HUES6 (cell line): Measurements from ENCODE around the gene NMRK2.
A peak's percentile ranks its signal among the peaks of the same experiment; 100 is the strongest.
"Not testable (repeated sequence)": the region's sequence is repeated elsewhere in the genome, so short reads cannot be mapped to it uniquely, and the experiment has no call there.

Experiments
- H3K27ac ChIP-seq: 2 replicates; pipeline ENCODE4 v1.7.0; 2013; ENCODE audit warnings: low read depth, mild to moderate bottlenecking, low read length, inconsistent platforms
- H3K27me3 ChIP-seq: 2 replicates; pipeline ENCODE4 v1.6.1; 2013; ENCODE audit warnings: low read length; ENCODE audit not compliant: control insufficient read depth, insufficient read depth
- H3K36me3 ChIP-seq: 2 replicates; pipeline ENCODE4 v1.6.1; 2013; ENCODE audit warnings: low read length; ENCODE audit not compliant: control insufficient read depth, insufficient read depth
- H3K4me1 ChIP-seq: 2 replicates; pipeline ENCODE4 v1.6.1; 2013; ENCODE audit warnings: low read length; ENCODE audit not compliant: control insufficient read depth, insufficient read depth
- H3K4me3 ChIP-seq: 2 replicates; pipeline ENCODE4 v1.5.1; 2013; ENCODE audit warnings: low read depth, low read length
- H3K9ac ChIP-seq: one replicate; pipeline ENCODE4 v1.6.1; 2013; ENCODE audit warnings: mild to moderate bottlenecking, low read length
- H3K9me3 ChIP-seq: 2 replicates; pipeline ENCODE4 v1.6.1; 2013; ENCODE audit warnings: low read depth, low read length; ENCODE audit not compliant: control insufficient read depth, insufficient read depth

Gene NMRK2

GRCh38 chr19:3967983-3968382 lies 35.1 kb downstream of the NMRK2 start:
- Histone ChIP-seq H3K36me3 (peaks cover 59% of the 10 kb centered on the region), H3K27ac (peak overlapping the region; percentile 89), H3K4me1 (peaks cover 24% of the 10 kb centered on the region), H3K9ac (peak overlapping the region; percentile 79)
- not testable (repeated sequence) for H3K9me3 ChIP-seq, H3K4me3 ChIP-seq, H3K27me3 ChIP-seq

GRCh38 chr19:3968556-3969434 lies 35.9 kb downstream of the NMRK2 start:
- H3K9me3 ChIP-seq, result no peaks in the 10 kb centered on the region
- H3K4me3 ChIP-seq, result peak overlapping the region; percentile 73
- H3K27me3 ChIP-seq, result no peaks in the 10 kb centered on the region
- peak overlapping the region; percentile 86 for H3K9ac ChIP-seq
- H3K36me3 ChIP-seq, result peaks cover 50% of the 10 kb centered on the region
- peaks cover 24% of the 10 kb centered on the region for H3K4me1 ChIP-seq
- H3K27ac ChIP-seq, result peak overlapping the region; percentile 93

DNA sequence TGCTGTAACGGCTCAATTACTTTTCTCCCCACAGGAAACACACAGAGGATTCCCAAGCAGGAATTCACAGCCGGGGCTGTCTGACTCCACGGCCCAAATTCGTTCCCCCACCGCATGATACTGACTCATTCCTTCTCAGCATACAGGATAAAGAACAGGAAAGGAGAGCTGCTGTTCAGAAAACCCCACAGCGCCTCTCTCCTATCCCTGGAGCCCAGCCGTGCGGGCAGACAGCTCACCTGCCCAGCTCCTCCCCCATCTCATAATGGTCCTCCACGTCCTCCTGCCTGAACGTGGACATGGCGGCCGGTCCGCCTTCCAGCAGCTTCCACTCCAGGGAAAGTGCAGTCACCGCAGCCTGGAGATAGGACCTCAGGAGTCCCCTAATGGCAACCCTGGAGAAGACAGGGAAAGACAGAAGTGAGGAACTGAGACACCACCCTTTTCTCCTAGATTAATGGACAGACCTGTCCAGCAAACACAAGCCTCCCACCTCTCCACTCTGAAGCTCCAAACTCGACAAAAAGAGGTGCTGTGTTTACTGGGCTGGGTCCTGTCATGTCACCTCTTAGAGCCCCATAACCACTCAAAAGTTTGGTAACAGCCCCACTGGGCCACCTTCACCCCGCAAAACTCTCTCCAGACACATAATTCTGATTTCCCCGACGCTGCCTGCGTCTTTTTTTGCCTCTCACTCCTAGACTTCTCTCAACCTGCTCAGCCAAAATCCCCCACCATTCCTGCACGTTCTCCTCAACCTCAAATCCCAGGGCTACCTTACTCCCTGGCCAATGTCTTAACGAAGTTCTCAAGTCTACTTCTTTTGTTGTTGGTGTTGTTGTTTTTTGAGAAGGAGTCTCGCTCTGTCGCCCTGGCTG lies 36.8 kb downstream of the NMRK2 start:
- Histone ChIP-seq H3K36me3 (peaks cover 43% of the 10 kb centered on the region), H3K27me3 (no peaks in the 10 kb centered on the region), H3K27ac (peak overlapping the region; percentile 93), H3K9me3 (no peaks in the 10 kb centered on the region), H3K4me3 (peak overlapping the region; percentile 73), H3K9ac (peak overlapping the region; percentile 86), H3K4me1 (peaks cover 24% of the 10 kb centered on the region)

GRCh38 chr19:3970313-3970807 lies 37.5 kb downstream of the NMRK2 start:
- Histone ChIP-seq H3K36me3 (peaks cover 42% of the 10 kb centered on the region), H3K27me3 (no peaks in the 10 kb centered on the region), H3K4me1 (peaks cover 24% of the 10 kb centered on the region), H3K27ac (peak overlapping the region; percentile 93), H3K4me3 (peak overlapping the region; percentile 73), H3K9me3 (no peaks in the 10 kb centered on the region), H3K9ac (peak overlapping the region; percentile 86)

DNA sequence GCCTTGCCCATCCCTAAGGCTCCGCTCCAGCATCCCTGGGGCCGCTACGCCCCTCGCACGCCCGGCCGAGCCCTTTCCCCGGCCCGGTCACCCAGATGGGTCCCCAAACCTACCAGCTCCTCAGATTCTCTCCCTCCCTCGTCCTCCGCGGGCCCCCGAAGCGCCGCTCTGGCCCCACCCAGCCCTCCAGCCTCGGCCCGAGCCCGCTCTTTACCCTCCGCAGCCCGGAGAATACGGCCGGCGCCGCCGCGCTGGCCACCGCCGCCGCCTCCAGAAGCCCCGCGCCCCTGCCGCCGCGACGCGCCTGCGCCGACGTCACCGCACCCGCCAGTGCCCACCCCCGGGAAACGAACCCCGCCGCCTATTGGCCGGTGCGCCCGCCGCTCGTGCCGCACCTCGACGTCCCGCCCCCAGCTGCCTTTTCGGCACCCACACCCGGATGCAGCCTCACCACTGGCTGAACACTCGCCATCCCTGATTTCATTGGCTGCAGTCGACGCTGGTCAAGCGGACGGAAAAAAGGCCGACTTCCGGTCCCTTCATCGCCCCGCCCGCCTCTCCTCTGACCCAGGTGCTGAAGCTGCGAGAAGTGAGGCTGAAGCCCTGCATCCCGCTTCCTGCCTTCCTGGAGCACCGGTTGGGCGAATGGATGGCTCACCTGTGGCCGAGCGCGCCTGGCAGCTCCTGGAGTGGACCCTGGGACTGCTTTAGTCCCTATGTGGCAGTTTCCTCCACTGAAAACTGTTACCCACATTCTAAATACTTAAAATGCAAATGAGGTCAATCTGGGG lies 38.1 kb downstream of the NMRK2 start, which contains the start of gene DAPK3:
Gene DAPK3, minus strand, starts transcription at position 292 of the 791 bp plus-strand sequence. CDS start 1,364 bp downstream, outside the sequence.
- H3K27me3 ChIP-seq, result no peaks in the 10 kb centered on the region
- H3K4me3 ChIP-seq, result peak within 1 kb of the TSS; percentile 73
- H3K4me1 ChIP-seq, result peaks cover 24% of the 10 kb centered on the region
- H3K27ac ChIP-seq, result peak within 1 kb of the TSS; percentile 93
- peaks cover 42% of the 10 kb centered on the region for H3K36me3 ChIP-seq
- H3K9ac ChIP-seq, result peak within 1 kb of the TSS; percentile 86
- H3K9me3 ChIP-seq, result no peaks in the 10 kb centered on the region

GRCh38 chr19:3975144-3975543 lies 42.3 kb downstream of the NMRK2 start:
- H3K9ac ChIP-seq, result no peak overlapping the region
- H3K27ac ChIP-seq, result no peak overlapping the region
- no peaks in the 10 kb centered on the region for H3K9me3 ChIP-seq
- no peak overlapping the region for H3K4me3 ChIP-seq
- no peaks in the 10 kb centered on the region for H3K4me1 ChIP-seq
- no peaks in the 10 kb centered on the region for H3K27me3 ChIP-seq
- H3K36me3 ChIP-seq, result peaks cover 56% of the 10 kb centered on the region

- Histone ChIP-seq H3K9me3 (no peaks in the 10 kb centered on the region), H3K27me3 (no peaks in the 10 kb centered on the region), H3K4me3 (no peak overlapping the region), H3K4me1 (no peaks in the 10 kb centered on the region), H3K27ac (no peak overlapping the region), H3K36me3 (peaks cover 61% of the 10 kb centered on the region), H3K9ac (no peak overlapping the region)
Measured at GRCh38 chr19:3975637-3976087, 42.8 kb downstream of the NMRK2 start.

DNA sequence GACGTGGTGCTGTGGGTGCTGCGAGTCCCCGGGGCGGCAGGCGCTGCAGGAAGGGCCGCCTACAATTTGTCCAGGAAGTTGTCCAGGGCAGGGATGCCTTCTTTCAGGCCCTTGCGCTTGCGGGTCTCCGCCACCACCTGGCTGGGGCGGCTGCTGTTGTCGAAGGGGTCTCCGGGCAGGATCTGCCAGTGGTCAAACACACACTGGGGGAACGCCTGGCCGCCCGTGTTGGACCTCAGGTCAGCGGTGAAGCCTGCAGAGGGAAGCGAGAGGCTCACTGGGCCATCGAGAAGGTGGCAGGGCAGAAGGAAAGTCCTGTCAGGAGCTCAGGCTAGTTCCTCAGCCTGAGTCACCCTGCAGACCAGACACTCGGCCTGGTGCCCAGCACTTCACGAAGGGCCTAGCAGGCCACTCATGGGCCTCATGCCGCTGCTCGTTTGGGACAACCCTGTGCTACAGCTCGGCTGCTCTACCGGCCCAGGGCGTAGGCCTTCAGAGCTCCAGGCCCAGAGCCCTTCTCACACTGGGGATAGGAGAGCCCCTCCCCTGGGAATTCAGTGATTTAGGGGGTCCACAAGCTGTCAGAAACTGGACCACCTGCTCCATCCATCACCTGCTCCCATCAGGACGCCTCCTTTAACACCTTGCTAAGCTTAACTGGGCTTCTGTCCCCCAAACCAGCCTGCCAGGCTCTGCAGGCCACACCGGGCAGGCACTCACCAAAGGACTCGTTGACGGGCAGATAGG lies 43.8 kb downstream of the NMRK2 start:
- peaks cover 71% of the 10 kb centered on the region for H3K36me3 ChIP-seq
- no peak overlapping the region for H3K4me3 ChIP-seq
- H3K4me1 ChIP-seq, result no peaks in the 10 kb centered on the region
- H3K27ac ChIP-seq, result no peak overlapping the region
- no peaks in the 10 kb centered on the region for H3K27me3 ChIP-seq
- H3K9me3 ChIP-seq, result no peaks in the 10 kb centered on the region
- H3K9ac ChIP-seq, result no peak overlapping the region

DNA sequence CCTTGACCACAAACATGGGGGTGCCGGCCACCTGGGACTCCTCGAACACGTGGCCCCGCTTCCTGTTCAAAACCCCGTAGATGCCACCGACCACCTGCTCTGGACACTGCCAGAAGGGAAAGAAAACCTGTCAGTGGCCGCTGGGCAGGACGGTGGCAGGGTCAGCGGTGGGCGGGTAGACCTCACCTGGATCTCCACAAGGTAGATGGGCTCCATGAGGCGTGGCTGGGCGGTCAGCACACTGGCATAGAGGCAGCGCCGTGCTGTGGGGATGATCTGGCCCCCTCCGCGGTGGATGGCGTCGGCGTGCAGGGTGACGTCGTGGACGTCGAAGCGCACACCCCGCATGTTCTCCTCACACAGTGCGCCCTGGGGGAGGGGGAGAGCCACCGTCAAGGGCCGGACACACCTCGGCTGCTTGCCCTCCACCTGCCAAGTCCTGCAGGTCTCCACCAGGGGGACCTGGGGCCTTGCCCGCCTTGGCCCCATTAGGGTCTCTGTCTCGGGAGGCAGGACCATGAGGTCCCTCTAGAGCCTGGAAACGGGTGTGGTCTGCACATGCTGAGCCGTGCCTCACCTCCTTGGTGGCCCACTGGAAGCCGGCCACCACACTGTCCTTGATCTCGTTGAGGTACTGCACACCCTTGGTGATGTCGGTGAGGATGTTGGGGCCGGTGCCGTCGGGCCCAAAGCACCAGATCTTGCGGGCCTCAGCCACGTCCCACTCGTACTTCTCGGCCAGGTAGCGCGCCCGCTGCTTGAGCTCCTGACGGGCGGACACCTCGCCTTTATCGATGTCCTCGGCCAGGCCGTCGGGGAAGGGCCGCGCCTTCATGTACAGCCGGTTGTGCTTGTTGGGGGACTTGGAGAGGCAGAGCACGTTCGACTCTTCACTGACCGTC lies 44.6 kb downstream of the NMRK2 start:
- no peaks in the 10 kb centered on the region for H3K9me3 ChIP-seq
- H3K27ac ChIP-seq, result no peak overlapping the region
- no peak overlapping the region for H3K4me3 ChIP-seq
- H3K36me3 ChIP-seq, result peaks cover 79% of the 10 kb centered on the region
- no peak overlapping the region for H3K9ac ChIP-seq
- H3K4me1 ChIP-seq, result no peaks in the 10 kb centered on the region
- no peaks in the 10 kb centered on the region for H3K27me3 ChIP-seq
